RWPE2 (cell line): ENCODE results near the gene NRG3.

Experiments
- ATAC-seq: fragments of 200-7000 bp; cut with Tn5 transposase; 3 replicates; pipeline ENCODE4 v1.9.1; 2021; ENCODE audit warnings: low read depth
- DNase-seq: peaks from one replicate; pipeline ENCODE4 v3.0.0-alpha.2; 2020; ENCODE audit warnings: low spot score
- H3K27ac ChIP-seq: fragments of 450-650 bp; 2 replicates; pipeline ENCODE4 v1.5.1; 2017; ENCODE audit warnings: mild to moderate bottlenecking; ENCODE audit not compliant: poor library complexity, severe bottlenecking
- H3K27me3 ChIP-seq: fragments of 250-450 bp; sonication (Bioruptor Pico); 2 replicates; pipeline ENCODE4 v1.5.1; 2021; ENCODE audit warnings: mild to moderate bottlenecking, moderate library complexity; ENCODE audit not compliant: insufficient read depth, poor library complexity, severe bottlenecking
- H3K36me3 ChIP-seq: fragments of 250-450 bp; sonication (Bioruptor Pico); 2 replicates; pipeline ENCODE4 v1.5.1; 2020; ENCODE audit warnings: low read depth, mild to moderate bottlenecking, moderate library complexity
- H3K4me1 ChIP-seq: fragments of 250-450 bp; sonication (Bioruptor Pico); 2 replicates; pipeline ENCODE4 v1.5.1; 2021; ENCODE audit warnings: mild to moderate bottlenecking, moderate library complexity; ENCODE audit not compliant: insufficient read depth, poor library complexity, severe bottlenecking
- H3K4me3 ChIP-seq: fragments of 250-450 bp; sonication (Bioruptor Pico); 2 replicates; pipeline ENCODE4 v1.5.1; 2021; ENCODE audit warnings: mild to moderate bottlenecking, moderate library complexity; ENCODE audit not compliant: severe bottlenecking
- H3K9me3 ChIP-seq: fragments of 250-450 bp; sonication (Bioruptor Pico); 2 replicates; pipeline ENCODE4 v1.5.1; 2021; ENCODE audit warnings: mild to moderate bottlenecking, moderate library complexity; ENCODE audit not compliant: severe bottlenecking
- TF ChIP-seq, protein P1 (sequence below): fragments of 450-650 bp; IDR thresholded peaks from one replicate; pipeline ENCODE4 v1.5.1; 2017; ENCODE audit warnings: mild to moderate bottlenecking, moderate library complexity; ENCODE audit not compliant: poor library complexity, severe bottlenecking

The NRG3 gene

DNA sequence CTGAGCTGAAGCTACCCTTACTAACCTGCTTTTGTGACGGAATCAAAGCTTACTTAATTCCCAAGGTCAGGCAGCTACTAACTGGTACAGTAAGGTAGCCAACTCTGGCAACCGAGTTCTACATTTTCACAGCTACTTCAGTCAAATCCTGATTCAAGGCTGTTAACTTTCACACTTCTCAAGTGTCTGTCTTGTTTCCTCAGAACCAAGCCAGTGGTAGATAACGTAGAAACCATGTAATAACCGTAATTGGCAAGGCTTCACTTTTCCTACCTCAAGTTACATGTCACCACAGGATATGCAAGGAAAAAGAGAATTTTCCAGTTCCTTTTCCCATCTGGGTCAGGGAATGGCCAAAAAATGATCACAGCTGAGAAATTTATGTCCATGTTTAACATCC lies 746.7 kb downstream of the NRG3 start:
- peaks cover under 1% of the 10 kb centered on the region for H3K9me3 ChIP-seq
- no peaks in the 10 kb centered on the region for H3K4me1 ChIP-seq
- no peaks in the 10 kb centered on the region for H3K27me3 ChIP-seq
- DNase-seq (no peak), ATAC-seq (no peak)
- H3K4me3 ChIP-seq = no peak overlapping the region
- TF ChIP-seq, protein P1, sequence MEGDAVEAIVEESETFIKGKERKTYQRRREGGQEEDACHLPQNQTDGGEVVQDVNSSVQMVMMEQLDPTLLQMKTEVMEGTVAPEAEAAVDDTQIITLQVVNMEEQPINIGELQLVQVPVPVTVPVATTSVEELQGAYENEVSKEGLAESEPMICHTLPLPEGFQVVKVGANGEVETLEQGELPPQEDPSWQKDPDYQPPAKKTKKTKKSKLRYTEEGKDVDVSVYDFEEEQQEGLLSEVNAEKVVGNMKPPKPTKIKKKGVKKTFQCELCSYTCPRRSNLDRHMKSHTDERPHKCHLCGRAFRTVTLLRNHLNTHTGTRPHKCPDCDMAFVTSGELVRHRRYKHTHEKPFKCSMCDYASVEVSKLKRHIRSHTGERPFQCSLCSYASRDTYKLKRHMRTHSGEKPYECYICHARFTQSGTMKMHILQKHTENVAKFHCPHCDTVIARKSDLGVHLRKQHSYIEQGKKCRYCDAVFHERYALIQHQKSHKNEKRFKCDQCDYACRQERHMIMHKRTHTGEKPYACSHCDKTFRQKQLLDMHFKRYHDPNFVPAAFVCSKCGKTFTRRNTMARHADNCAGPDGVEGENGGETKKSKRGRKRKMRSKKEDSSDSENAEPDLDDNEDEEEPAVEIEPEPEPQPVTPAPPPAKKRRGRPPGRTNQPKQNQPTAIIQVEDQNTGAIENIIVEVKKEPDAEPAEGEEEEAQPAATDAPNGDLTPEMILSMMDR = no peak
- H3K27ac ChIP-seq = no peak overlapping the region
- no peaks in the 10 kb centered on the region for H3K36me3 ChIP-seq

DNA sequence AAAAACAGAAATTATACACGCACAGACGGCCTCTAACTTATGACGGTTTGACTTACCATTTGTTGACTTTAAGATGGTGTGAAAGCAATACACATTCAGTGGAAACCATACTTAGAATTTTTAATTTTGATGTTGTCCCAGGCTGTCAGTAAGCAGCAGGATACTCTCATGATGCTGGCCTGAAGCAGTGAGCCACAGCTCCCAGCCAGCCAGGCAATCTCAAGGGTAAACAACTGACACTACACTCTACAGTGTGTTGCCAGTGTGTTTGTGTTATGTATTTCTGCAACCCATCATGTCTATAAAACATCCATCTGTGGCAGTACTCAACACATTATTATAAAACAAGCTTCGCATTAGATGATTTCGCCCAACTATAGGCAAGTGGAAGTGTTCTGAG lies 747.5 kb downstream of the NRG3 start:
- DNase-seq = no peak
- no peak for ATAC-seq
- TF ChIP-seq, protein P1 = no peak
- no peaks in the 10 kb centered on the region for H3K36me3 ChIP-seq
- H3K9me3 ChIP-seq = no peaks in the 10 kb centered on the region
- H3K4me1 ChIP-seq = no peaks in the 10 kb centered on the region
- no peaks in the 10 kb centered on the region for H3K27me3 ChIP-seq
- no peak overlapping the region for H3K4me3 ChIP-seq
- H3K27ac ChIP-seq = no peak overlapping the region

DNA sequence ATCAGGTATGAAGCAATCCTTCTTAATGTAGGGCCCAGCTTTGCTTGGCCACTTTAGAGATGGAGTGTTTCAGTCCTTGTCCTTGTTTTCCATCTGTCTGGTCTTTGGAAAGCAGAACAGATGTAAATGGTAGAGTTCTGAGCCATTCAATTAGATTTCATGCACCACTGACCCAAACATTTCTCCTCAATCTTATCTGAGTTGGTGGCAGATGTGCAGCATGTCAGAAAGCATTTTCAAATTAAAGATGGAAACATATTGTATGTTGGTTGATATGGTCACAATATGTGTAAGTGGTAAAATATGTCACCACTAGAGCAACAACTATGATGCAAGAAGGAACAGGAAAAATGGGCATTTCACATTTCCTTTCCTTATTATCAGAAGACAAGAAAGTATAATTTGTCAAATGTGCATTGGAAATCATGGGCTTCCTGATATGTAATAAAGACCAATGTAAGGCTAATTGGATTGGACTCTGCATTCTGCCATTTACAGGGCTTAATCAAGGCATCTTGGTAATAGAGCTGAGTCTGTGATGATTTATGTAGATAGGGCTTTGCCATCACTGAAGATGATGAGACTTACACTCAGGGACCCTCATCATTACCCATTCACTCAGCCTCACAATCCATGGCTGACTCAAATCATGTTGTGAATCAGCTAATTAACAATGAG lies 750.7 kb downstream of the NRG3 start:
- Histone ChIP-seq H3K9me3 (no peaks in the 10 kb centered on the region), H3K27me3 (no peaks in the 10 kb centered on the region), H3K4me3 (no peak overlapping the region), H3K4me1 (no peaks in the 10 kb centered on the region), H3K27ac (no peak overlapping the region), H3K36me3 (no peaks in the 10 kb centered on the region)
- ATAC-seq = no peak
- TF ChIP-seq, protein P1 = no peak
- no peak for DNase-seq

DNA sequence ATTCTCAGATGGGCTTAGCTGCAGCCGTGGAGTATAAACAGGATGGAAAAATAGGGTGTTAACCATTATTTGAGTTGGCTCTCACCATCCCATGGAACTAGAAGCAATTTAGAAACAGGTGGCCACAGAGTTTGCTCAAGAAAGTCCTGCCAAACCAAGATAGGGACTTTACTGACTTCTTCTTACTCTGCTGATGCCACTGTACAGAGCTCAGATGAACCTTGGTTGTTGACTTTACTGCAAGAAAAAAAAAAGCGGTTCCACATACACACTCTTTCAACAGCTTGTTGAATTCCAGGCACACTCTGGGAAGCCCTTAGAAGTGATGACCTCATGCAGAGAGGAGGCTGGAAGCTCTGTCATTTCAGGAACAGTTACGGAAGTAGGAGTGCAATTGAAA lies 753.4 kb downstream of the NRG3 start:
- Histone ChIP-seq H3K27ac (no peak overlapping the region), H3K36me3 (no peaks in the 10 kb centered on the region), H3K27me3 (no peaks in the 10 kb centered on the region), H3K9me3 (no peaks in the 10 kb centered on the region), H3K4me3 (no peak overlapping the region), H3K4me1 (no peaks in the 10 kb centered on the region)
- ATAC-seq (no peak), DNase-seq (no peak)
- TF ChIP-seq, protein P1 = no peak

DNA sequence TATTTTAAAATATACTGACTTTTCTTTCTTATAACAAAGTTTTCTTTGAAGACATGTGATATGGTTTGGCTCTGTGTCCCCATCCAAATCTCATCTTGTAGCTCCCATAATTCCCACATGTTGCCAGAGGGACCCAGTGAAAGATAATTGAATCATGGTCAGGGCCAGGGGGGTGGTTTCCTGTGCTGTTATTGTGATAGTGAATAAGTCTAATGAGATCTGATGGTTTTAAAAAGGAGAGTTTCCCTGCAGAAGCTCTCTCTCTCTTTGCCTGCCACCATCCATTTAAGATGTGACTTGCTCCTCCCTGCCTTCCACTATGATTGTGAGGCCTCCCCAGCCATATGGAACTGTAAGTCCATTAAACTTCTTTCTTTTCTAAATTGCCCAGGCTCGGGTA lies 768.1 kb downstream of the NRG3 start:
- ATAC-seq = no peak
- TF ChIP-seq, protein P1 = no peak
- H3K4me1 ChIP-seq = no peaks in the 10 kb centered on the region
- no peak overlapping the region for H3K27ac ChIP-seq
- DNase-seq = no peak
- H3K27me3 ChIP-seq = no peaks in the 10 kb centered on the region
- H3K4me3 ChIP-seq = no peak overlapping the region
- H3K9me3 ChIP-seq = no peaks in the 10 kb centered on the region
- H3K36me3 ChIP-seq = no peaks in the 10 kb centered on the region
